HG03571 (cell line): Measurements from ENCODE around the gene C5.
"Not testable (repeated sequence)": the region's sequence is repeated elsewhere in the genome, so short reads cannot be mapped to it uniquely, and the experiment has no call there.

Experiments used
- ATAC-seq: cut with Tn5 transposase; IDR thresholded peaks from one replicate; pipeline ENCODE4 v1.9.1; 2021; ENCODE audit not compliant: unreplicated experiment

C5 gene

DNA sequence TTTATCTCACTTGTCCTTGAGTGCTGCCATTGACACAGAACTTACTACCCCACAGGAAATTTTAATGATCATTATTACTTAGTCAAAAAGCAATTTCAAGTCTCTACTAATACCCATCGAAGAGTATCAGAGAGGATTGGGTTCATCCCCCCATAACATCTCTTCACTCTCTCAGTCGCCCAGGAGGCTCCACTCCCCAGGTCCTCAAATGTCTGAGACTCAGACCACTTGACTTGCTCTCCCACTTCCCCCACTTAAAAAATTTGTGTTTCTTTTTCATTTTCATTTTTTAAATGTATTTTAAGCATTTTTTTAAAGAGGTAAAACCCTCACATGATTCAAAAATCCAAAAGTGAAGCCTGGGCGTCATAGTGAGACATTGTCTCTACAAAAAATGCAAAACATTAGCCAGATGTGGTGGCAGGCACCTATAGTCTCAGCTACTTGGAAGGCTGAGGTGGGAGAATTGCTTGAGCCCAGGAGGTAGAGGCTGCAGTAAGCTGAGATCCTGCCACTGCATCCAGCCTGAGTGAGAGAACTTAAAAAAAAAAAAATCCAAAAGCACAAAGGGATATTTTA is 66.7 kb downstream of the C5 start:
- no peak for ATAC-seq

GRCh38 chr9:120982836-120983235 is 67.2 kb downstream of the C5 start:
- no peak for ATAC-seq

- ATAC-seq: no peak
These were observed 69.1 kb downstream of the C5 start for GRCh38 chr9:120980951-120981350.

GRCh38 chr9:120979797-120980196 is 70.3 kb downstream of the C5 start:
- ATAC-seq: no peak

DNA sequence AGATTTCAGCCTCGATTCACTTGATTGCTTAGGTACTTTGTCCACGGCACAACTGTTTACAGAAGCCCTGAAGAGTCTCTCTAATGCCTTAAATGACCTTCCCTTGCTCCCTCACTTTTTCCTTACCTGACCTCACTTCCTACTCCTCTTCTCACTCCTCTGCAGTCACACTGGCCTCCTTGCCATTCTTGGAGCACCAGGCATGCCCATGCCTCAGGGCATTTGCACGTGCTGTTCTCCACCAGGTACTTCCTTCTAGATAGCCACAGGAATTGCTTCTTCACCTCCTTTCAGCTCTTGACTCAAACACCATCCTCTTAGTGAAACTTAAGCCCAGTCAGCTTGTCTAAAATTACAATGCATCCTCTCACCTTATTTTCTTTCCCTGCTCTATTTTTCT is 71.1 kb downstream of the C5 start:
- ATAC-seq: no peak

GRCh38 chr9:120977321-120977720 is 72.8 kb downstream of the C5 start:
- ATAC-seq: no peak

- ATAC-seq: no peak
These were observed 75.2 kb downstream of the C5 start for GRCh38 chr9:120974921-120975320.

DNA sequence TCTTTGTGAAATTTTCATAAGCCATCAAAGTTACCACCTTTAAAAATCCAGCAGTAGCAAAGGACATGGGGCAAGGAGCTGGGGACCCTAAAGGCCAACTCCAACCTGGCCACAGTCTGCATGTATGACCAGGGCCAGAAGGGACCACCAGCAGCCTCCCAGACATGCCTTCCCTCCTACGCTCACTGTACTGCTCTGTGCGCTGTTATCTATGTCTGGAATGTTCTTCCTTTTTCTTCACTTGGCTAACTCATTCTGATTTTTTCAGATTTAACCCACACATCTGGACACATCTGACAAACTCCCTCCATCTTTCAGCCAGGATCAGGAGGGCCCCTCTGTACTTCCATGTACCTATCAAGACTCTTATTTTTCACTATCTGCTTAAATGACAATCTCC is 75.9 kb downstream of the C5 start:
- ATAC-seq: no peak

DNA sequence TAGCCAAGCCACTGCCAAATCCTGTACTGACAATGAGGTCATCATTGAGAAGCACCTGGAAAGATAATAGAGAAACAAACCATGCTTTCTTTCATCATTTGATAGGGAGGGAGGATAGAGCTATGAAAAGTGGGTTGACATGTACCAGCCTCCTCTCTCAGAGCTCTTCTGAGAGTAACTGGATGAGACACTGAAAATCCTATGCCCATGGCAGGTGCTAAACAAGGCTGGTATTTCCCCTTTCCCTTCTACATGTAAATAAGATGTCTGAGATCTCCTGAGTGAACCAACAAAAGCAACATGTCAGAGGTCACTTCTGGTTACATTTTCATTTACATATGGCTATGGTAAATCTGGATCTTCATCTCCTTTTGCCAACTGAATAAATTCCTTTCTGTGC is 78.1 kb downstream of the C5 start:
- ATAC-seq: no peak

GRCh38 chr9:120971471-120971870 is 78.6 kb downstream of the C5 start:
- not testable (repeated sequence) for ATAC-seq

- ATAC-seq: no peak
These were observed 79.8 kb downstream of the C5 start for GRCh38 chr9:120970244-120970643.

GRCh38 chr9:120966013-120966369 is 84.1 kb downstream of the C5 start:
- no peak for ATAC-seq

DNA sequence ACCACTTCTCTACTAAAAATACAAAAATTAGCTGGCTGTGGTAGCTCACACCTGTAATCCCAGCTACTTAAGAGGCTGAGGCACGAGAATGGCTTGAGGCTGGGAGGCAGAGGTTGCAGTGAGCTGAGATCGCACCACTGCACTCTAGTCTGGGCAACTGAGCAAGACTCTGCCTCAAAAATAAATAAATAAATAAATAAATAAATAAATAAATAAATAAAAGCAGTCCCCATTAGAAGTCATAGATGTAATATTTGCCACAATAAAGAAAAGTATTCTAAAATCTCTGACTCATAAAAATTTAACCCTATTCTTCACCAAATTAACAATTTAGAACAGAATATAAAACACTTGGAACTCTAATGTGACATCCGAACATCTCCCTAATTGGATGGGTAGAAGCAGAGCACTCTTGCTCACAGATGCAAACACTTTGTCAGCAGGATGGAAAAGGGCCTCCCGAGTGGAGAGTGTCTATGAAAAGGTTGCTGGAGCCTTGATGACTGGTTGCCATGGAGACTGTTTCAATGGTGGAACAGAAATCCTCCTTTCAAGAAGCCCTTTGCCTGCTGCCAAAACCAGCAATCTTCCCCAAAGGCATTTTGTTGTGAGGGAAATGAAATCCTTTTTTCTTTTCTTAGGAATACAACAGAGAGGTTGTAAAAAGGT is 84.6 kb downstream of the C5 start:
- ATAC-seq: no peak

GRCh38 chr9:120961936-120962335 is 88.1 kb downstream of the C5 start:
- ATAC-seq: no peak

DNA sequence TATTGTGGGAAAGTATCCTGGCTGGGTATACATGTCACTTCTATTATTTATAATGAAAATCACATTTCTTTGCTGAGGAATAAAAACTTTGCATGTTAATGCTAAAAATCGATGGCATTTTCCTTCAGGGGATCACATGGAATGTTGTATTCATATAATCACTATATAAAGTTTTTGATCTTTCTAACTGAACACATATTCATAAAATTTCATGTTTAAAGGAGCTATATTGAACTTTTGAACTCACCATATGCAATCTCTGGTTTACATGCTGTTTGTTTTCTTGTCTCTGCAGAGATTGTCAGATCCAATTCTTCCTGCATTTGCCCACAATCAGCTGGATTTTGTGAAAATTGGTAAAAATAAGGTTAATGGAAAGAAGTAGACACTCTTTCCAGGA is 90.1 kb downstream of the C5 start:
- ATAC-seq: no peak

GRCh38 chr9:120956862-120957261 is 93.2 kb downstream of the C5 start:
- ATAC-seq: no peak

DNA sequence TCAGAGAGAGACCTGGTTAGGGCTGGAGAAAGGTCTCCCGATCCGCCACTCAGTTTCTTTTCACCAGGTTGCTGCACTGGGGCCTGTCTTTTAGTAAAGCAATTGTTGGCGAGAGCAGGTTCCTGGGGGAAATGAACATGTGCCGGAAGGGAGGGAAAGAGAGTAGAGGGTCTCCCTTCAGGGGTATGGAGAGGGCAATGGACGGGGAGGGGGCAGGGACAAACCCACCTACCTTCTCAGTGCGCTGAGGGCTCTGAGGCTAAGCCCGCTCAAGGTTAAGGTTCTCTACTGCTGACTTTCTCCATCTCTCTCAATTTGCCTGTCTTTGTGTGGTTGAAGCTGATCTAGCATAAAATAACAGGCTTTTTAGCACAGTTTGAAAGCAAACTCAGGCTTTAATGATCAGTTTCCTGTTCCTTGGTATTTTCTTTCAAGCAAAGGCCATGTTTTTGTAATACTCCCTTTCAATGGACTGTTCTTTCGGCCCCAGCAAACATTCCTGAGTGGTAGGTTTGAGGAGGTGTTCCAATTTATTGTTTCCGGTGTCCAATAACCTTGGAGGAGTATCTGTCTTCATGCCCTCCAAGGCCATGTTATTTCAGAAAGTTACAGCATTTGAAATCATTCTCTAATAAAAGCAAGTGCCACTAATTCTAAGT is 98.0 kb downstream of the C5 start:
- ATAC-seq: no peak

- peak; percentile 59 for ATAC-seq
These were observed 99.4 kb downstream of the C5 start for GRCh38 chr9:120950421-120951388.

DNA sequence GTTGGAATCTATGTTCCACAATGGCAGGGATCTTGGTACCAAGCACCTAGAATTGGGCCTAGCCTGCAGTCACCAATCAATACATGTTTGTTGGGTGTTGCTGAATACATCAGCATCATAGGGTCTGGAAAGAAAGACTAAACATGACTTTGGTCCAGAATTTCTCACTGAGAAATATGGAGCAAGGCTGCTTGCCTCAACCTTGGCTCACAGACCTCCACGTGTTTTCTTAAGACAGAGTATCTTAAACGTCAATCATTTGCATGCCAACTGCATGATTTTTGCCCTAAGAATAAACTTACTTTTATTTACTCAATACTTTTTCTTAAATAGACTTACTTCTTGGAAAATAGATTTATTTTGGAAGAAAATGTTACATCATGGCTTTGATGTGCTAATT is 100.8 kb downstream of the C5 start:
- ATAC-seq: no peak

- no peak for ATAC-seq
These were observed 101.3 kb downstream of the C5 start for GRCh38 chr9:120948824-120949223.

DNA sequence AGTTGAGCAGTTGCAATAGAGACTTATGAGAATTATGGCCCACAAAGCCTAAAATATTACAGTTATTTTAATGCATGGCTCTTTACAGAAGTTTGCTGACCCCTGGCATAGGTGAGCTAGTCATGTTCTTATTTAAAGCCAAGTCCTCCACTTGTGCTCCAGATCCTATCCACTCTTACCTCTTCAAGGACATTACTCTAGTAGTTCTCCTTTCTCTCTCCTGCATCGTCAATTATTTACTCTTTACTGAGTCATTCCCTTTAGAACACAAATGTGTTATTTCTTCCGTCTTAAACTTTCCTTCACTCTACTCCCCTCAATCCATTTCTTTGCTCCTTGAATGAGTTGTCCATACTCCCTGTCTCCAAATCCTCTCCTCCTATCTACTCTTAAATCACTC is 102.9 kb downstream of the C5 start:
- no peak for ATAC-seq

DNA sequence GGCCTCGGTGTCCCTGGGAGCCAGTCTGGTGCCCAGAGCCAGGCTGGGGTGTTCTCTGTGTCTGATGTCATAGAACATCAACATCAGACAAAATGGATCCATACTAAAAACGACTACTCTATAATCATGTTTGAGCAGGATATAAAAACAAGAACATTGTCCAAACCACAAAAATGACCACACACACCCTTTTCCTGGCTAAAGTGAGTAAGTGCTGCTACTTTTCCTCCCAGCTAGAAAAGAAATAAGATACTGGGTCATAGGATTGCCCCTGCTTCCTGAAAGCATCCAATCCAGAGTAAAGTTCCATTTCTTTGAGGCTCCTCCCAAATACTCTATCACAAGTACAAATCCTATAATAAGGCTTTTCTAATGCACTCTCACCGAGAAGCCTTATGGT is 103.8 kb downstream of the C5 start:
- no peak for ATAC-seq
